Panc1 (cell line): ENCODE measurements around the gene FZD4. TPM values are rescaled to one million over a fixed set of nuclear protein-coding genes. Genes with fewer than 3 reads are reported as not detected.

ENCODE experiments used
- ATAC-seq: fragments of 200-7000 bp; cut with Tn5 transposase; 2 replicates; pipeline ENCODE4 v1.9.1; 2020; ENCODE audit warnings: mild to moderate bottlenecking, moderate library complexity
- BruUV-seq: library from RNA; stranded (reverse); fragments of 400-500 nt; replicated peaks from 2 replicates; lab custom pipeline; 2021; lab: Mats Ljungman, UMichigan
- CTCF ChIA-PET: fragments of 300-600 bp; sonication (Branson Sonifier 250); formaldehyde crosslinking; loops from one replicate; lab custom pipeline; 2022; ENCODE audit warnings: antibody characterized with exemption; lab: Charles Lee
- POLR2A ChIA-PET: fragments of 300-600 bp; sonication (Branson Sonifier 250); formaldehyde crosslinking; loops from one replicate; lab custom pipeline; 2022; ENCODE audit warnings: antibody characterized with exemption; lab: Charles Lee
- DNase-seq: peaks from one replicate; pipeline ENCODE4 v3.0.0-alpha.2; 2010; ENCODE audit warnings: low read depth, low spot score
- H3K27ac ChIP-seq: 2 replicates; pipeline ENCODE4 v1.5.1; 2011; ENCODE audit warnings: mild to moderate bottlenecking, low read length, inconsistent platforms
- H3K27me3 ChIP-seq: fragments of 200-500 bp; sonication (Bioruptor generic); 2 replicates; pipeline ENCODE4 v1.6.0; 2014; ENCODE audit warnings: low read length, inconsistent platforms; ENCODE audit not compliant: control insufficient read depth, insufficient read depth
- H3K36me3 ChIP-seq: fragments of 200-500 bp; sonication (Bioruptor generic); 2 replicates; pipeline ENCODE4 v1.5.1; 2014; ENCODE audit warnings: inconsistent platforms, mild to moderate bottlenecking, low read length, moderate library complexity; ENCODE audit not compliant: control insufficient read depth, insufficient read depth
- H3K4me1 ChIP-seq: 2 replicates; pipeline ENCODE4 v1.5.1; 2011; ENCODE audit warnings: inconsistent platforms, mild to moderate bottlenecking, low read length, moderate library complexity; ENCODE audit not compliant: control insufficient read depth, insufficient read depth
- H3K4me3 ChIP-seq, 2 experiments: 2 replicates each; pipeline ENCODE4 v1.5.1; 2011 to 2012; ENCODE audit warnings: low read depth in 2 of 2, low read length in 2 of 2, mild to moderate bottlenecking in 2 of 2, inconsistent platforms in 1 of 2, moderate library complexity in 1 of 2
- H3K9me3 ChIP-seq: fragments of 200-500 bp; sonication (Bioruptor generic); 2 replicates; pipeline ENCODE4 v1.5.1; 2014; ENCODE audit warnings: low read depth, mild to moderate bottlenecking, inconsistent platforms, low read length, moderate library complexity; ENCODE audit not compliant: control insufficient read depth, insufficient read depth
- POLR2AphosphoS5 ChIP-seq: IDR thresholded peaks from 2 replicates; pipeline ENCODE4 v1.6.1; 2012; ENCODE audit warnings: mild to moderate bottlenecking, low read depth, low read length, moderate library complexity
- SIN3A ChIP-seq: IDR thresholded peaks from 2 replicates; pipeline ENCODE4 v1.6.1; 2012; ENCODE audit warnings: low read depth, mild to moderate bottlenecking, low read length, moderate library complexity, borderline replicate concordance; ENCODE audit not compliant: insufficient read depth
- TCF7L2 ChIP-seq: IDR thresholded peaks from 2 replicates; pipeline ENCODE4 v1.6.1; 2011; ENCODE audit warnings: mild to moderate bottlenecking, low read depth, low read length, inconsistent platforms
- in situ Hi-C: cut with HindIII; loops from 2 replicates; pipeline ENCODE4 v1.10.0; 2016; ENCODE audit warnings: low sequenced_read_pairs, low pct_unique_long_range_greater_than_20kb
- intact Hi-C: fragments of 100-400 bp; cut with micrococcal nuclease; formaldehyde crosslinking; loops from one replicate; pipeline ENCODE4 v1.10.0; 2022; ENCODE audit not compliant: unreplicated experiment
- total RNA-seq: library from RNA; stranded (reverse); gene quantifications from one replicate; pipeline ENCODE4 v1.2.1, GENCODE V29; 2021; ENCODE audit not compliant: unreplicated experiment
- TF ChIP-seq, protein P1 (sequence below): fragments of 450-650 bp; IDR thresholded peaks from 2 replicates; pipeline ENCODE4 v1.5.1; 2017; ENCODE audit warnings: mild to moderate bottlenecking
- TF ChIP-seq, protein P2 (sequence below), 2 experiments: IDR thresholded peaks; 2 replicates each; pipeline ENCODE4 v1.6.1; 2011 to 2012; ENCODE audit warnings: low read depth in 2 of 2, control low read depth in 1 of 2, low read length in 1 of 2, mild to moderate bottlenecking in 1 of 2, moderate library complexity in 1 of 2; ENCODE audit not compliant: insufficient read depth in 1 of 2

FZD4 gene
- total RNA-seq, 1 experiment from 2014 or later = 11.1 TPM

DNA sequence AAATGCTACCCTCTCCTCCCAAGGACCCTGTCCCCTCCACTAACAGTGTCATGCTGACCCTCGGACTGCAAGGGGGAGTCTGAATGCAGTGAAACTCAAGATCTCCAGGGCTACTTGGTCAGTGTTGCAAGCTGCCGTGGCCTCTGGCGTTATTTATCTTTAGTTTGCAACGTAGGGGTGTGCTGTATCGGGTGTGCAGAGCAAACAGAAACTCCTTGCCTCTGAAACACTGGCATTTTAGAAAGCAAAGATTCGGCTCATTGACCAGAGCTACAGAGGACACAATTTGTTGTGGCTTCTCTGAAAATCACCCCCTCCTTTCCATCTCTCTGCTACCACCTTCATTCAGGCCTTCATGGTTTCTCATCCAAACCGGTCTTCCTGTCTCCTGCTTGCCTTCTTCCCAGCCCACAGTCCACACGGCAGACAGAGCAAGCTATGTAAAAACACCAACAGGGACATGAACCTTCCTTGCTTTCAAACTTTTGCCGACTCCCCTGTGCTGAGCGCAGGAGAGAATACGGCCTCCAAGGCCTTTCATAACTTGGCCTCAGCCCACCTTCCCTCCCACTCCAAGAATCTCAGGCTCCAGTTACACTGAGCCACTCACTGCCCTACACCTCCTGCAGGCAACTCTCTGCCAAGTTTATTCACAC is 14.9 kb downstream of the FZD4 start:
- no TSS peak for BruUV-seq
- Histone ChIP-seq H3K36me3 (no peaks in the 10 kb centered on the region), H3K27ac (peak overlapping the region; percentile 8; the same call in 1 of the 2 replicates), H3K9me3 (no peaks in the 10 kb centered on the region), H3K4me1 (peaks cover 4% of the 10 kb centered on the region), H3K4me3 (no peak overlapping the region), H3K27me3 (no peaks in the 10 kb centered on the region)
- ATAC-seq (0 out of 2 replicates have a peak, but pooled peaks have one; percentile 39), DNase-seq (no peak)
- intact Hi-C loops = loop anchor here (10.0 kb wide), 2 partner anchors 155 to 485 kb away; no protein-coding TSS in a partner anchor
- CTCF ChIA-PET = interaction anchor here (0.7 to 1.3 kb wide), 2 partner anchors 15 to 130 kb away, joined by 3 to 4 read pairs; partner anchors contain the start of gene FZD4
- POLR2A ChIA-PET = no interaction called here
- TF ChIP-seq, protein P1, sequence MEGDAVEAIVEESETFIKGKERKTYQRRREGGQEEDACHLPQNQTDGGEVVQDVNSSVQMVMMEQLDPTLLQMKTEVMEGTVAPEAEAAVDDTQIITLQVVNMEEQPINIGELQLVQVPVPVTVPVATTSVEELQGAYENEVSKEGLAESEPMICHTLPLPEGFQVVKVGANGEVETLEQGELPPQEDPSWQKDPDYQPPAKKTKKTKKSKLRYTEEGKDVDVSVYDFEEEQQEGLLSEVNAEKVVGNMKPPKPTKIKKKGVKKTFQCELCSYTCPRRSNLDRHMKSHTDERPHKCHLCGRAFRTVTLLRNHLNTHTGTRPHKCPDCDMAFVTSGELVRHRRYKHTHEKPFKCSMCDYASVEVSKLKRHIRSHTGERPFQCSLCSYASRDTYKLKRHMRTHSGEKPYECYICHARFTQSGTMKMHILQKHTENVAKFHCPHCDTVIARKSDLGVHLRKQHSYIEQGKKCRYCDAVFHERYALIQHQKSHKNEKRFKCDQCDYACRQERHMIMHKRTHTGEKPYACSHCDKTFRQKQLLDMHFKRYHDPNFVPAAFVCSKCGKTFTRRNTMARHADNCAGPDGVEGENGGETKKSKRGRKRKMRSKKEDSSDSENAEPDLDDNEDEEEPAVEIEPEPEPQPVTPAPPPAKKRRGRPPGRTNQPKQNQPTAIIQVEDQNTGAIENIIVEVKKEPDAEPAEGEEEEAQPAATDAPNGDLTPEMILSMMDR = no peak
- TF ChIP-seq, protein P2, sequence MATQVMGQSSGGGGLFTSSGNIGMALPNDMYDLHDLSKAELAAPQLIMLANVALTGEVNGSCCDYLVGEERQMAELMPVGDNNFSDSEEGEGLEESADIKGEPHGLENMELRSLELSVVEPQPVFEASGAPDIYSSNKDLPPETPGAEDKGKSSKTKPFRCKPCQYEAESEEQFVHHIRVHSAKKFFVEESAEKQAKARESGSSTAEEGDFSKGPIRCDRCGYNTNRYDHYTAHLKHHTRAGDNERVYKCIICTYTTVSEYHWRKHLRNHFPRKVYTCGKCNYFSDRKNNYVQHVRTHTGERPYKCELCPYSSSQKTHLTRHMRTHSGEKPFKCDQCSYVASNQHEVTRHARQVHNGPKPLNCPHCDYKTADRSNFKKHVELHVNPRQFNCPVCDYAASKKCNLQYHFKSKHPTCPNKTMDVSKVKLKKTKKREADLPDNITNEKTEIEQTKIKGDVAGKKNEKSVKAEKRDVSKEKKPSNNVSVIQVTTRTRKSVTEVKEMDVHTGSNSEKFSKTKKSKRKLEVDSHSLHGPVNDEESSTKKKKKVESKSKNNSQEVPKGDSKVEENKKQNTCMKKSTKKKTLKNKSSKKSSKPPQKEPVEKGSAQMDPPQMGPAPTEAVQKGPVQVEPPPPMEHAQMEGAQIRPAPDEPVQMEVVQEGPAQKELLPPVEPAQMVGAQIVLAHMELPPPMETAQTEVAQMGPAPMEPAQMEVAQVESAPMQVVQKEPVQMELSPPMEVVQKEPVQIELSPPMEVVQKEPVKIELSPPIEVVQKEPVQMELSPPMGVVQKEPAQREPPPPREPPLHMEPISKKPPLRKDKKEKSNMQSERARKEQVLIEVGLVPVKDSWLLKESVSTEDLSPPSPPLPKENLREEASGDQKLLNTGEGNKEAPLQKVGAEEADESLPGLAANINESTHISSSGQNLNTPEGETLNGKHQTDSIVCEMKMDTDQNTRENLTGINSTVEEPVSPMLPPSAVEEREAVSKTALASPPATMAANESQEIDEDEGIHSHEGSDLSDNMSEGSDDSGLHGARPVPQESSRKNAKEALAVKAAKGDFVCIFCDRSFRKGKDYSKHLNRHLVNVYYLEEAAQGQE (IDR thresholded peaks at IDR 0.05; ENCODE audit: insufficient read depth in 1 of 2, low read depth in 2 of 2, low read length in 1 of 2) = no peak
- no peak for TF ChIP-seq POLR2AphosphoS5
- TF ChIP-seq TCF7L2 = no peak
- TF ChIP-seq SIN3A = no peak
- in situ Hi-C loops = no loop called here

DNA sequence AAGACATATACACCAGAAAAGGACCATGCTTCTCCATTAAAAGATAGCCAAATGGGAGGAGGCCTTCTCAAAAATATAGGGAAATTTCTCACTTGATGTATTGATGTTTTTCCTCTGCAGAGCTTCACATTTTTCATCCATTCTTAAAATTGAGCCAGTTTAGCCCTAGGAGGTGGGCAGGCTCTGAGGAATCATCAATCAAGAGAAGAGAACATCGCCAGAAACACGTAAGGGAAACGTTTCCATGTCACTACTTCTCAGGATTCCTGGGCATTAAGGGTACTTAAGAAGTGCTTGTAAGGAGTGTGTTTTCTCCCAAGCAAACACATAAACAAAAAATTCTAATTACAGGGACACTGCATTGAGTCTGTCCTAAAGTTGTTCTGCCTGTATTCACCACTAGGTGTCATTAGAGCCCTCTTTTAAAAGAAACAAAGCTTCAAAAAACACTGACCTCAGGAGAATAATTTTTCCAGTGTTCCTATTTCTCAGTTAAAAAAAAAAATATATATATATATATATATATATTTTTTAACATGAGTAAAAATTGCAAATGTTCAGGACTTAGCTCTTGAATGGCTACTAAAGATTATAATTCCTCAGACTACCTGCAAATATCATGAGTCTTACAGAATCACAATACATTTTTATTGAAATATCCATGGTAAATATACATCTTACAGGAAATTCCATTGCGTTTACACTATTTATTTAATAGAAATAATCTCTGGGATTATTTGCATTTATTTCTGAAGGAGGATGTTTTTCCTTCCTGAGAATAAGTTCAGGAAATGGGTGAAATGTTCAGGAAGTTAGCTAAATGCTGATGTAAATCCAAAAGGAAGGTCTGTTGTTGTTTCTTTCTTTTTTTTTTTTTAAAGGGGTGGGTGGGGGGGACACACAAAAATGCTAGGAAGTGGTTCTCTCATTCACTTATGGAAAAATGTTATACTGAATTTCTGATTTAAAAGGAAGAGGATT is 16.0 kb downstream of the FZD4 start:
- ATAC-seq (peak; percentile 74), DNase-seq (peak; percentile 57)
- no peak overlapping the region; the same call in 1 of the 2 replicates for H3K27ac ChIP-seq
- no TSS peak for BruUV-seq
- H3K4me1 ChIP-seq = peaks cover 10% of the 10 kb centered on the region
- H3K9me3 ChIP-seq = no peaks in the 10 kb centered on the region
- in situ Hi-C loops = no loop called here
- POLR2A ChIA-PET = interaction anchor here (0.7 kb wide), 1 partner anchor 21 kb away, joined by 12 read pairs; no protein-coding TSS in a partner anchor
- H3K27me3 ChIP-seq = no peaks in the 10 kb centered on the region
- no peaks in the 10 kb centered on the region for H3K36me3 ChIP-seq
- no peak overlapping the region for H3K4me3 ChIP-seq
- TF ChIP-seq TCF7L2 (no peak), POLR2AphosphoS5 (no peak), SIN3A (no peak)
- TF ChIP-seq, protein P1 = peak; percentile 66
- TF ChIP-seq, protein P2 (IDR thresholded peaks at IDR 0.05; ENCODE audit: insufficient read depth in 1 of 2, low read depth in 2 of 2, low read length in 1 of 2) = no peak
- CTCF ChIA-PET = interaction anchor here (0.6 to 1.7 kb wide), 15 partner anchors 12 to 689 kb away, joined by 3 to 10 read pairs (median 4); partner anchors contain the start of gene FZD4
- intact Hi-C loops = loop anchor here (2.0 kb wide), 1 partner anchor 352 kb away; no protein-coding TSS in a partner anchor
